GM12891 (cell line): ENCODE data around the gene RALGDS.
"Not testable (repeated sequence)": the region's sequence is repeated elsewhere in the genome, so short reads cannot be mapped to it uniquely, and the experiment has no call there.

Experiments used
- DNase-seq: peaks from one replicate; pipeline ENCODE4 v3.0.0; 2011; ENCODE audit warnings: low spot score; ENCODE audit not compliant: insufficient read length
- FAIRE-seq: peaks from 2 replicates; lab custom pipeline; 2011; peaks lifted over from hg19 to GRCh38; lab: Jason Lieb, UNC
- PAX5 ChIP-seq: IDR thresholded peaks from 2 replicates; pipeline ENCODE4 v1.6.1; 2011; ENCODE audit warnings: low read length, moderate library complexity, mild to moderate bottlenecking; ENCODE audit not compliant: insufficient read depth, severe bottlenecking
- POLR2A ChIP-seq: IDR thresholded peaks from 2 replicates; pipeline ENCODE4 v1.6.1; 2011; ENCODE audit warnings: low read depth, low read length, control low read depth
- POLR2AphosphoS5 ChIP-seq: IDR thresholded peaks from 2 replicates; pipeline ENCODE4 v1.6.1; 2011; ENCODE audit warnings: low read depth, low read length, control low read depth
- POU2F2 ChIP-seq: IDR thresholded peaks from 2 replicates; pipeline ENCODE4 v1.6.1; 2011; ENCODE audit warnings: low read depth, mild to moderate bottlenecking, control low read depth, low read length, moderate library complexity
- SPI1 ChIP-seq: IDR thresholded peaks from 2 replicates; pipeline ENCODE4 v1.6.1; 2011; ENCODE audit warnings: low read depth, low read length, control low read depth
- TAF1 ChIP-seq: IDR thresholded peaks from 2 replicates; pipeline ENCODE4 v1.6.1; 2011; ENCODE audit warnings: low read depth, low read length, control low read depth

Gene RALGDS

GRCh38 chr9:133066181-133066983 is 54.7 kb downstream of the RALGDS start:
- no peak for FAIRE-seq
- DNase-seq = no peak
- no peak for TF ChIP-seq POU2F2
- no peak for TF ChIP-seq POLR2A
- no peak for TF ChIP-seq TAF1
- TF ChIP-seq POLR2AphosphoS5 = no peak
- no peak for TF ChIP-seq SPI1
- no peak for TF ChIP-seq PAX5

GRCh38 chr9:133065070-133065388 is 56.0 kb downstream of the RALGDS start:
- no peak for FAIRE-seq
- DNase-seq = no peak

GRCh38 chr9:133064241-133065069 is 56.6 kb downstream of the RALGDS start:
- FAIRE-seq (no peak), DNase-seq (no peak)
- no peak for TF ChIP-seq POU2F2

More at GRCh38 chr9:133065070-133065388, 56.0 kb downstream of the RALGDS start:
- TF ChIP-seq TAF1 = no peak
- no peak for TF ChIP-seq POLR2A

- no peak for DNase-seq
- FAIRE-seq = no peak
- no peak for TF ChIP-seq SPI1
- TF ChIP-seq PAX5 = no peak
- no peak for TF ChIP-seq POLR2AphosphoS5
- no peak for TF ChIP-seq POU2F2
- TF ChIP-seq POLR2A = no peak
- no peak for TF ChIP-seq TAF1
Measured at GRCh38 chr9:133063500-133064231, 57.4 kb downstream of the RALGDS start.

- FAIRE-seq = no peak
- TF ChIP-seq POLR2A = no peak
- TF ChIP-seq SPI1 = no peak
Measured at GRCh38 chr9:133063159-133063499, 57.9 kb downstream of the RALGDS start.

GRCh38 chr9:133062569-133062968 is 58.5 kb downstream of the RALGDS start:
- FAIRE-seq = peak; percentile 33
- not testable (repeated sequence) for DNase-seq

More at GRCh38 chr9:133063159-133063499, 57.9 kb downstream of the RALGDS start:
- no peak for DNase-seq

- FAIRE-seq = peak; percentile 86
- DNase-seq = not testable (repeated sequence)
Measured at GRCh38 chr9:133061764-133062145, 59.3 kb downstream of the RALGDS start, which contains the start of gene CEL. Gene CEL (plus strand): TSS chr9:133061981. CDS start chr9:133062003, 22 bp downstream.

- peak; percentile 93 for FAIRE-seq
- not testable (repeated sequence) for DNase-seq
Measured at GRCh38 chr9:133061019-133061763, 59.8 kb downstream of the RALGDS start.

- no peak for FAIRE-seq
- DNase-seq = no peak
- TF ChIP-seq PAX5 (no peak), POLR2AphosphoS5 (no peak), POLR2A (no peak), SPI1 (no peak), POU2F2 (no peak), TAF1 (no peak)
Measured at GRCh38 chr9:133060417-133060841, 60.6 kb downstream of the RALGDS start.

GRCh38 chr9:133059623-133060022 is 61.4 kb downstream of the RALGDS start:
- TF ChIP-seq SPI1 = no peak
- no peak for TF ChIP-seq POLR2AphosphoS5
- TF ChIP-seq POLR2A = no peak
- no peak for TF ChIP-seq PAX5
- no peak for TF ChIP-seq TAF1
- no peak for TF ChIP-seq POU2F2
- no peak for DNase-seq
- no peak for FAIRE-seq
